ENCODE results near the gene LCN15.
"Not testable (repeated sequence)": the region's sequence is repeated elsewhere in the genome, so short reads cannot be mapped to it uniquely, and the experiment has no call there.

The LCN15 gene

DNA sequence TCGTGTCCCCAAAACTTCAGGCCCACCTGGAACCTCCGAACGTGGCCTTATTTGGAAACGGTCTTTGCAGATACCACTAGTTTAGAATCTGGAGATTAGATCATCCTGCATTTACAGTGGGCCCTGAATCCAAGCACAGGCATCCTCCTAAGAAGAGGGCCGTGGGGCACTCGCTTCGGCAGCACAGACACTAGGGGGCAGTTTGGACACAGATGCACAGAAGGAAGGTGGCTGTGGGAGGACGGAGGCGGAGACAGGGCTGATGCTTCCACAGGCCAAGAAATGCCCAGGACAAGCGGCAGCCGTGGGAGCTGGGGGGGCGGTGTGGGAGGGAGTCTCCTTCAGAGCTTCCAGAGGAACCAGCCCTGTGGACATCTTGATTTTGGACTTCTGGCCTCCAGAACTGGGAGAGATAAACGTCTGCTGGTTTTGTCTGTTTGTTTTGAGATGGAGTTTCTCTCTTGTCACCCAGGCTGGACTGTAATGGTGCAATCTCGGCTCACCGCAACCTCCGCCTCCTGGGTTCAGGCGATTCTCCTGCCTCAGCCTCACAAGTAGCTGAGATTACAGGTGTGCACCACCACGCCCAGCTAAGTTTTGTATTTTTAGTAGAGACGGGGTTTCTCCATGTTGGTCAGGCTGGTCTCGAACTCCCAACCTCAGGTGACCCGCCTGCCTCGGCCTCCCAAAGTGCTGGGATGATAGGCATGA is 3.3 kb downstream of the LCN15 start:
- H2AK5ac ChIP-seq (ENCODE audit: low read length); H3K4me2 ChIP-seq (ENCODE audit: low read length); H3K79me1 ChIP-seq (ENCODE audit: low read length); H4K8ac ChIP-seq (ENCODE audit: low read depth, low read length); H2BK120ac ChIP-seq (ENCODE audit: low read depth, low read length); H3K4ac ChIP-seq (ENCODE audit: low read depth, low read length); H4K5ac ChIP-seq (ENCODE audit: low read length); H3K23ac ChIP-seq (ENCODE audit: low read length); H3K36me3 ChIP-seq (ENCODE audit: control insufficient read depth, insufficient read depth, low read length); H3K79me2 ChIP-seq (ENCODE audit: control insufficient read depth, insufficient read depth, low read length); H2BK5ac ChIP-seq (ENCODE audit: low read length); H3K9ac ChIP-seq (ENCODE audit: low read length); H3K27me3 ChIP-seq (ENCODE audit: insufficient read depth, low read length, poor library complexity); H3K4me3 ChIP-seq (ENCODE audit: low read length); H3K56ac ChIP-seq (ENCODE audit: low read length); H3K27ac ChIP-seq (ENCODE audit: low read depth, low read length); H3K18ac ChIP-seq (ENCODE audit: low read length); H3K4me1 ChIP-seq (ENCODE audit: control insufficient read depth, low read depth, low read length); H2BK15ac ChIP-seq (replicated peaks; ENCODE audit: low read depth): not testable (repeated sequence)
- WGBS (ENCODE audit: extremely low coverage, insufficient coverage, low lambda C conversion rate), result no CpG with 5 or more reads among the region's 22 CpGs
- peak; percentile 78 for DNase-seq

DNA sequence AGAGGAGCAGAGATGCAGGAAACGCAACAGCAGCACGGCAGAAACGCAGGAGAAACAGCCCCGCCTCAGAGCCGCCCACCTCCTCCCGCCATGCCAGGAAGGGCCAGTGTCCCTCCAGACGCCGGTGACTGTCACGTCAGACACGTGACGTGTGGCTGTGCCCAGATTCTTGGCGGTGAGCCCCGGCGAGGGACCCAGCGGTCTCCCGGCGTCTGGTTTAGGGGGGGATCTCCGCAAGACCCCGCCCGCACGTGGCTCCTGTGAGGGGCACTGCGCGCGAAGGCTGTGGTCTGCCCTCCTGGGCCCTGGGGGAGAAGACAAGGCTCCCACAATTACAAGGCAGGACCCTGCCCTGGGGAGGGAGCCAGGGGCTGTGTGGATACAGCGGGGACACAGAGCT is 3.9 kb downstream of the LCN15 start:
- Histone ChIP-seq H3K79me2 (ENCODE audit: control insufficient read depth, insufficient read depth, low read length) (no peaks in the 10 kb centered on the region), H3K27me3 (ENCODE audit: insufficient read depth, low read length, poor library complexity) (no peaks in the 10 kb centered on the region), H3K27ac (ENCODE audit: low read depth, low read length) (no peak overlapping the region), H3K4ac (ENCODE audit: low read depth, low read length) (no peak overlapping the region), H2BK120ac (ENCODE audit: low read depth, low read length) (no peak overlapping the region), H3K56ac (ENCODE audit: low read length) (peak overlapping the region; percentile 15), H3K4me3 (ENCODE audit: low read length) (no peak overlapping the region), H3K36me3 (ENCODE audit: control insufficient read depth, insufficient read depth, low read length) (no peaks in the 10 kb centered on the region), H2BK5ac (ENCODE audit: low read length) (no peak overlapping the region), H3K79me1 (ENCODE audit: low read length) (no peaks in the 10 kb centered on the region), H3K23ac (ENCODE audit: low read length) (no peak overlapping the region), H4K8ac (ENCODE audit: low read depth, low read length) (no peak overlapping the region), H3K18ac (ENCODE audit: low read length) (no peak overlapping the region), H2BK15ac (replicated peaks; ENCODE audit: low read depth) (no peak overlapping the region), H3K4me2 (ENCODE audit: low read length) (no peak overlapping the region), H3K4me1 (ENCODE audit: control insufficient read depth, low read depth, low read length) (no peaks in the 10 kb centered on the region), H4K5ac (ENCODE audit: low read length) (no peak overlapping the region), H2AK5ac (ENCODE audit: low read length) (no peak overlapping the region), H3K9ac (ENCODE audit: low read length) (no peak overlapping the region)
- no CpG with 5 or more reads among the region's 25 CpGs for WGBS (ENCODE audit: extremely low coverage, insufficient coverage, low lambda C conversion rate)
- no peak for DNase-seq

DNA sequence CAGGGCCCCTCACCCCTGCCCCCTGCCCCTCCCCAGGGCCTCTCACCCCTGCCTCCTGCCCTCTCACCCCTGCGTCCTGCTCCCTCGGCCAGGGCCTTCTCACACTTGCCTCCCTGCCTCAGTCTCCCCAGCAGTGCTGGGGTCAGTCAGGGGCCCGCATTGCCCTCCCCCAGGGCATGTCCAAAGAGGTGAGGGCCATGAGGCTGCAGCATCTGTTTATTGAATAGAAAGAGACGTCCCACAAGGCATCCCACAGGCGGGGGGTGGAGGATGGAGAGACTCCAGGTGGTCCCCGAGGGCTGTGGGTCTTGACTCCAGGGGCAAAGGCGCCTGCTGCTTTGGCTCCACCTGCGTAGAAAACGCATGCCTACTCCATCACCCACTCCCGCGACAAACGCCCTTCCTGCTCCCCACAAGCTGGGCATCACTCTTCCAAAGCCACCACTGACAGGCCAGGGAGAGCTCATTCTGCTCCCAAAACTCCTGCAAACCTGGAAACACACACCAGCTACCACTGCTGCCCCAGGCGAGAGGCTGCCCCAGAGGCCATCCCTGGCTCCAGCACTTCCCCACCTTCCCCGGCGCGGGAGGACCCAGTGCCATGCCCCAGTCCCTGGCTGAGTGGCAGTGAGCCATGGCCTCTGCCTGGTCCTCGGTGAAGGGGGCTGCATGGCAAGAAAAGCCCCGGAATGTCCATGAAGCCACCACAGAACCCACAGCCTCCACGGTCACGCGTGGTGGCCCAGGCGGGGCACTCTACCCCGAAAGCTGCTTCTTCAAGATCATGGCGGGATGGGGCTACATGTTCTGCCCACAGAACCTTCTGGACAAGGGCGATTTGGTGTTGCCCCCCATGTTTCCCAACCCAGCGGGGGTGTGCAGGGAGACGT is 4.6 kb downstream of the LCN15 start:
- H3K36me3 ChIP-seq (ENCODE audit: control insufficient read depth, insufficient read depth, low read length), result no peaks in the 10 kb centered on the region
- no peaks in the 10 kb centered on the region for H3K79me1 ChIP-seq (ENCODE audit: low read length)
- WGBS (ENCODE audit: extremely low coverage, insufficient coverage, low lambda C conversion rate), result no CpG with 5 or more reads among the region's 27 CpGs
- no peak overlapping the region for H3K4me2 ChIP-seq (ENCODE audit: low read length)
- H3K4ac ChIP-seq (ENCODE audit: low read depth, low read length), result no peak overlapping the region
- no peak overlapping the region for H4K5ac ChIP-seq (ENCODE audit: low read length)
- H4K8ac ChIP-seq (ENCODE audit: low read depth, low read length), result no peak overlapping the region
- no peak overlapping the region for H2AK5ac ChIP-seq (ENCODE audit: low read length)
- H3K27me3 ChIP-seq (ENCODE audit: insufficient read depth, low read length, poor library complexity), result no peaks in the 10 kb centered on the region
- H2BK120ac ChIP-seq (ENCODE audit: low read depth, low read length), result no peak overlapping the region
- H3K23ac ChIP-seq (ENCODE audit: low read length), result no peak overlapping the region
- no peak overlapping the region for H2BK5ac ChIP-seq (ENCODE audit: low read length)
- no peak for DNase-seq
- H3K79me2 ChIP-seq (ENCODE audit: control insufficient read depth, insufficient read depth, low read length), result no peaks in the 10 kb centered on the region
- no peak overlapping the region for H3K9ac ChIP-seq (ENCODE audit: low read length)
- H3K27ac ChIP-seq (ENCODE audit: low read depth, low read length), result no peak overlapping the region
- H3K4me3 ChIP-seq (ENCODE audit: low read length), result no peak overlapping the region
- H3K18ac ChIP-seq (ENCODE audit: low read length), result no peak overlapping the region
- no peak overlapping the region for H3K56ac ChIP-seq (ENCODE audit: low read length)
- H3K4me1 ChIP-seq (ENCODE audit: control insufficient read depth, low read depth, low read length), result no peaks in the 10 kb centered on the region
- H2BK15ac ChIP-seq (replicated peaks; ENCODE audit: low read depth), result no peak overlapping the region

DNA sequence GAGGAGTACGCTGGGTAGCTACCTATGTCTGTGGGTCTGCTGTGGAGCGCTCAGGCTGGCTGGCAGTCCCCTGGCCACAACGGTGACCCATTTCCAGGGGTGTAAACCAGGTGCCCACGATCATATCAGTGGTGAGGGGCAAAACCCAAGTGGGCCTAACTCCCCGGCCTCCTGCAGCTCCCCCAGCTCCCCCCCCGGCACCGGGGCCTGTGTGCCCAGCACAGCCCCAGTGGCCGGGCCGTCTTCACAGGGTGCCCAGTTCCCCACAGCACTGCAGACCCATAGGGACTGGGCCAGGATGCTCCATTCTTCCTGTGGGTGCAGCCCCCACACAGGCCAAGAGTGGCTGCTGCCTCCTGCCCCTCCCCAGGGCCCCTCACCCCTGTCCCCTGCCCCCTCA is 5.3 kb downstream of the LCN15 start:
- Histone ChIP-seq H3K18ac (ENCODE audit: low read length) (no peak overlapping the region), H3K4ac (ENCODE audit: low read depth, low read length) (no peak overlapping the region), H4K8ac (ENCODE audit: low read depth, low read length) (no peak overlapping the region), H3K4me3 (ENCODE audit: low read length) (no peak overlapping the region), H3K4me1 (ENCODE audit: control insufficient read depth, low read depth, low read length) (no peaks in the 10 kb centered on the region), H3K4me2 (ENCODE audit: low read length) (no peak overlapping the region), H2AK5ac (ENCODE audit: low read length) (no peak overlapping the region), H2BK120ac (ENCODE audit: low read depth, low read length) (no peak overlapping the region), H3K27me3 (ENCODE audit: insufficient read depth, low read length, poor library complexity) (no peaks in the 10 kb centered on the region), H3K36me3 (ENCODE audit: control insufficient read depth, insufficient read depth, low read length) (no peaks in the 10 kb centered on the region), H3K23ac (ENCODE audit: low read length) (no peak overlapping the region), H4K5ac (ENCODE audit: low read length) (no peak overlapping the region), H3K79me2 (ENCODE audit: control insufficient read depth, insufficient read depth, low read length) (no peaks in the 10 kb centered on the region), H2BK5ac (ENCODE audit: low read length) (no peak overlapping the region), H3K79me1 (ENCODE audit: low read length) (no peaks in the 10 kb centered on the region), H2BK15ac (replicated peaks; ENCODE audit: low read depth) (no peak overlapping the region), H3K56ac (ENCODE audit: low read length) (no peak overlapping the region), H3K9ac (ENCODE audit: low read length) (no peak overlapping the region), H3K27ac (ENCODE audit: low read depth, low read length) (no peak overlapping the region)
- no CpG with 5 or more reads among the region's 9 CpGs for WGBS (ENCODE audit: extremely low coverage, insufficient coverage, low lambda C conversion rate)
- DNase-seq, result no peak

DNA sequence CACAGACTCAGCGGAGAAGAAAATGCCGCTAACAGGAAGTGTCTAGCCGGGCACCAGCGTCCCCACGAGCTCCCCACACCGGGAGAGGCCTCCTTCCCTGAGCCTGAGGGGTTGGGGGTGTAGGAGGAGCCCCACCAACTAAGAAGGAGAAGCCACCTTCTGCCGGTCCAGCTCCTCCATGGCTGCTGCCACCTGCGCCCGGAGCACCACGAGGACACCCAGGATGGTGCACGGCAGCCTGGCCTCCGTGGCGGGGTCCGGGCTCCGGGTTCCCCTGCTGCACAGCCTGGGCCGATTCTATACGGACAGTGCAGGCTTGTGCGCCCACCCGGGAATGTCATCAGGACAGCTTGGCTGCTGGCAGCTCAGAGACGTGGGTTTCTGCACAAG is 6.6 kb downstream of the LCN15 start:
- Histone ChIP-seq H3K36me3 (ENCODE audit: control insufficient read depth, insufficient read depth, low read length) (no peaks in the 10 kb centered on the region), H2BK15ac (replicated peaks; ENCODE audit: low read depth) (no peak overlapping the region), H3K4me1 (ENCODE audit: control insufficient read depth, low read depth, low read length) (no peaks in the 10 kb centered on the region), H2BK120ac (ENCODE audit: low read depth, low read length) (no peak overlapping the region), H3K79me1 (ENCODE audit: low read length) (no peaks in the 10 kb centered on the region), H3K27me3 (ENCODE audit: insufficient read depth, low read length, poor library complexity) (no peaks in the 10 kb centered on the region), H3K23ac (ENCODE audit: low read length) (no peak overlapping the region), H2BK5ac (ENCODE audit: low read length) (no peak overlapping the region), H3K4me2 (ENCODE audit: low read length) (no peak overlapping the region), H3K4ac (ENCODE audit: low read depth, low read length) (no peak overlapping the region), H3K4me3 (ENCODE audit: low read length) (no peak overlapping the region), H3K18ac (ENCODE audit: low read length) (no peak overlapping the region), H4K8ac (ENCODE audit: low read depth, low read length) (no peak overlapping the region), H3K56ac (ENCODE audit: low read length) (no peak overlapping the region), H3K27ac (ENCODE audit: low read depth, low read length) (no peak overlapping the region), H2AK5ac (ENCODE audit: low read length) (no peak overlapping the region), H3K9ac (ENCODE audit: low read length) (no peak overlapping the region), H4K5ac (ENCODE audit: low read length) (no peak overlapping the region), H3K79me2 (ENCODE audit: control insufficient read depth, insufficient read depth, low read length) (no peaks in the 10 kb centered on the region)
- no CpG with 5 or more reads among the region's 20 CpGs for WGBS (ENCODE audit: extremely low coverage, insufficient coverage, low lambda C conversion rate)
- no peak for DNase-seq

All from mesendoderm (in vitro differentiated cells).